Ovary (tissue), 9 donors: ENCODE results near the gene LRRC72. TPM values are rescaled to one million over a fixed set of nuclear protein-coding genes. Genes with fewer than 3 reads are reported as not detected.

Experiments
- DNase-seq, 5 donors: peaks; one replicate each; pipeline ENCODE4 v3.0.0-alpha.2; 2019 to 2020
- H3K27ac ChIP-seq, 2 donors: fragments of 200-600 bp; one replicate each; pipeline versions ENCODE4 v1.5.1 to v1.8.0; 2019 to 2022
- H3K27me3 ChIP-seq: fragments of 200-600 bp; one replicate; pipeline ENCODE4 v1.8.0; 2022
- H3K36me3 ChIP-seq: fragments of 200-600 bp; sonication (generic); one replicate; pipeline ENCODE4 v1.5.1; 2019
- H3K4me1 ChIP-seq: one replicate; pipeline ENCODE4 v1.8.1; 2013; ENCODE audit warnings: mild to moderate bottlenecking, moderate library complexity; ENCODE audit not compliant: insufficient read depth
- H3K4me3 ChIP-seq: fragments of 200-600 bp; sonication (generic); one replicate; pipeline ENCODE4 v1.5.1; 2017
- H3K9me3 ChIP-seq, 2 donors: fragments of 200-600 bp in 1 of 2; sonication (generic) in 1 of 2; one replicate each; pipeline versions ENCODE4 v1.5.1 to v1.8.1; 2013 to 2019; ENCODE audit warnings: mild to moderate bottlenecking in 1 of 2, moderate library complexity in 1 of 2
- CTCF ChIP-seq, 3 donors: fragments of 450-650 bp in 2 of 3; fragments of 200-600 bp in 1 of 3; IDR thresholded peaks; one replicate each; pipeline versions ENCODE4 v1.5.1 to v1.8.0; 2016 to 2022; ENCODE audit warnings: antibody characterized with exemption in 3 of 3, mild to moderate bottlenecking in 1 of 3
- EP300 ChIP-seq: sonication (generic); formaldehyde crosslinking; IDR thresholded peaks from one replicate; pipeline ENCODE4 v1.6.1; 2017; ENCODE audit warnings: antibody characterized with exemption
- POLR2A ChIP-seq: fragments of 450-650 bp; IDR thresholded peaks from one replicate; pipeline ENCODE4 v1.6.1; 2017; ENCODE audit warnings: antibody characterized with exemption, mild to moderate bottlenecking, moderate library complexity
- WGBS, 3 donors: extraction: QIAGEN DNeasy Blood & Tissue Kit in 1 of 3; methylation state at CpG; one replicate each; pipeline versions ENCODE4 v1.1.5 to v1.1.7; 2013 to 2017; 5-methylcytosine and 5-hydroxymethylcytosine counted together
- intact Hi-C, 4 donors: fragments of 100-400 bp; cut with DNase I; formaldehyde crosslinking; loops; one replicate each; pipeline versions ENCODE4 v1.11.0 to v1.15.1; 2022 to 2023
- polyA plus RNA-seq, 2 donors: library from polyadenylated mRNA; stranded (reverse); fragments of 200-250 nt in 1 of 2; fragments of 350-450 nt in 1 of 2; fragmentation: Illumina TruSeq in 1 of 2; extraction: RNeasy Lipid Tissue Mini Kit (QIAGEN cat#74804) in 1 of 2; gene quantifications; one replicate each; pipeline ENCODE4 v1.2.3, GENCODE V29; 2013 to 2014
- total RNA-seq, 7 donors: library from RNA; depleted of rRNA in 2 of 7; stranded (reverse); fragments of >200 nt in 2 of 7; fragmentation: NEBNext Ultra II Directional in 3 of 7; extraction: Animal tissue kit (Norgen Biotek cat#: 25700) in 3 of 7; gene quantifications; one replicate each; pipeline versions ENCODE4 v1.1.0 to v1.2.4, GENCODE V29; 2016 to 2023
- donor health status: DM: no; HTN: no; CAD: no; lungs with moderate emphysema.
- donor health status: DM: no; HTN: no; CAD: no.
- donor health status: Bipolar disorder and iron deficiency.
- donor health status: DM: yes; HTN: yes; CAD: no.
- donor health status: DM: no; HTN: no; CAD: no.
- donor health status: DM: yes; HTN: yes; CAD: no.

The LRRC72 gene
- total and polyA plus RNA-seq, 9 donors, result not detected

GRCh38 chr7:16616542-16616941, 89.9 kb downstream of the LRRC72 start:
- Histone ChIP-seq H3K36me3 (no peaks in the 10 kb centered on the region), H3K27me3 (no peaks in the 10 kb centered on the region), H3K27ac (no peak overlapping the region), H3K9me3 (no peaks in the 10 kb centered on the region), H3K4me1 (no peaks in the 10 kb centered on the region), H3K4me3 (no peak overlapping the region)
- intact Hi-C loops, result no loop called here
- TF ChIP-seq EP300 (no peak), POLR2A (no peak), CTCF (IDR thresholded peaks at IDR 0.05) (no peak)
- WGBS, 3 donors, result 82 to 90% (median 84%) methylated on average over 18 of the region's 18 CpGs
- no peak for DNase-seq

- intact Hi-C loops, result no loop called here
- H3K27ac ChIP-seq, result no peak overlapping the region
- DNase-seq, result no peak
- WGBS, 3 donors, result 94 to 98% (median 97%) methylated on average over 2 of the region's 2 CpGs
- H3K4me3 ChIP-seq, result no peak overlapping the region
- H3K4me1 ChIP-seq, result no peaks in the 10 kb centered on the region
- no peaks in the 10 kb centered on the region for H3K36me3 ChIP-seq
- H3K9me3 ChIP-seq, result no peaks in the 10 kb centered on the region
- H3K27me3 ChIP-seq, result no peaks in the 10 kb centered on the region
- TF ChIP-seq EP300, result no peak
- TF ChIP-seq CTCF (IDR thresholded peaks at IDR 0.05), result no peak
- no peak for TF ChIP-seq POLR2A
Observed at GRCh38 chr7:16619979-16620408, 93.4 kb downstream of the LRRC72 start.

GRCh38 chr7:16626388-16626787, 99.8 kb downstream of the LRRC72 start:
- Histone ChIP-seq H3K4me3 (no peak overlapping the region), H3K4me1 (no peaks in the 10 kb centered on the region), H3K27ac (no peak overlapping the region), H3K27me3 (no peaks in the 10 kb centered on the region), H3K36me3 (no peaks in the 10 kb centered on the region), H3K9me3 (no peaks in the 10 kb centered on the region)
- TF ChIP-seq POLR2A (no peak), CTCF (IDR thresholded peaks at IDR 0.05) (no peak), EP300 (no peak)
- no peak for DNase-seq
- 69 to 97% (median 96%) methylated on average over 2 of the region's 2 CpGs for WGBS, 3 donors
- intact Hi-C loops, result no loop called here

- DNase-seq, result no peak
- Histone ChIP-seq H3K27me3 (no peaks in the 10 kb centered on the region), H3K4me3 (no peak overlapping the region), H3K4me1 (no peaks in the 10 kb centered on the region), H3K9me3 (no peaks in the 10 kb centered on the region), H3K27ac (no peak overlapping the region), H3K36me3 (no peaks in the 10 kb centered on the region)
- 80 to 93% (median 88%) methylated on average over 2 of the region's 2 CpGs for WGBS, 3 donors
- intact Hi-C loops, result no loop called here
- TF ChIP-seq EP300 (no peak), POLR2A (no peak), CTCF (IDR thresholded peaks at IDR 0.05) (no peak)
Observed at GRCh38 chr7:16627236-16627635, 100.6 kb downstream of the LRRC72 start.

- 79 to 93% (median 90%) methylated on average over 1 of the region's 1 CpG for WGBS, 3 donors
- intact Hi-C loops, result no loop called here
Observed at GRCh38 chr7:16630654-16631053, 104.0 kb downstream of the LRRC72 start.

More at GRCh38 chr7:16630654-16631053, 104.0 kb downstream of the LRRC72 start:
- no peak for DNase-seq
- TF ChIP-seq EP300 (no peak), POLR2A (no peak), CTCF (IDR thresholded peaks at IDR 0.05) (no peak)
- Histone ChIP-seq H3K27me3 (no peaks in the 10 kb centered on the region), H3K36me3 (no peaks in the 10 kb centered on the region), H3K27ac (no peak overlapping the region), H3K4me3 (no peak overlapping the region), H3K9me3 (no peaks in the 10 kb centered on the region), H3K4me1 (no peaks in the 10 kb centered on the region)
